HEK293 (cell line): Measurements from ENCODE around the gene TTLL5.
A peak's percentile ranks its signal among the peaks of the same experiment; 100 is the strongest.

Experiments used
- CTCF ChIA-PET: fragments of 350-600 bp; formaldehyde crosslinking; extraction: SDS; loops from one replicate; lab custom pipeline; 2021; ENCODE audit warnings: antibody characterized with exemption; lab: Yijun Ruan, JAX
- POLR2A ChIA-PET: fragments of 300-600 bp; formaldehyde crosslinking; extraction: SDS; loops from one replicate; lab custom pipeline; 2020; ENCODE audit warnings: antibody characterized with exemption, inconsistent platforms; lab: Yijun Ruan, JAX
- H3K27ac ChIP-seq: fragments of 200-500 bp; sonication (Bioruptor generic); 2 replicates; pipeline ENCODE4 v1.5.1; 2014; ENCODE audit warnings: low read depth, low read length, control low read depth, inconsistent platforms; ENCODE audit errors: extremely low read depth
- H3K36me3 ChIP-seq, 2 experiments: fragments of 200-500 bp in 1 of 2; sonication (Bioruptor generic) in 1 of 2; 1 replicate in 1 of 2; 2 replicates in 1 of 2; pipeline ENCODE4 v1.5.1; 2014 to 2017; ENCODE audit warnings: inconsistent platforms in 2 of 2, low read length in 2 of 2; ENCODE audit not compliant: control insufficient read depth in 2 of 2, insufficient read depth in 1 of 2
- H3K4me1 ChIP-seq: fragments of 200-500 bp; sonication (Bioruptor generic); 2 replicates; pipeline ENCODE4 v1.5.1; 2014; ENCODE audit warnings: mild to moderate bottlenecking, low read length, inconsistent platforms; ENCODE audit not compliant: control insufficient read depth, insufficient read depth
- H3K4me3 ChIP-seq: 2 replicates; pipeline ENCODE4 v1.5.1; 2011; ENCODE audit warnings: low read depth, mild to moderate bottlenecking, control low read depth, low read length, moderate library complexity
- H3K9me3 ChIP-seq: fragments of 200-500 bp; sonication (Bioruptor generic); 2 replicates; pipeline ENCODE4 v1.5.1; 2014; ENCODE audit warnings: low read depth, low read length, inconsistent platforms; ENCODE audit not compliant: control insufficient read depth, insufficient read depth
- AEBP2 ChIP-seq: fragments of 450-650 bp; formaldehyde crosslinking; IDR thresholded peaks from 2 replicates; pipeline ENCODE4 v1.5.1; 2016; ENCODE audit warnings: missing biosample characterization, missing genetic modification characterization, borderline replicate concordance
- FEZF1 ChIP-seq: fragments of 450-650 bp; formaldehyde crosslinking; IDR thresholded peaks from 2 replicates; pipeline ENCODE4 v1.5.1; 2016; ENCODE audit warnings: missing biosample characterization, missing genetic modification characterization
- HOXD13 ChIP-seq: sonication (generic); formaldehyde crosslinking; IDR thresholded peaks from 2 replicates; pipeline ENCODE4 v1.8.0; 2022; ENCODE audit warnings: missing genetic modification reagents, borderline replicate concordance
- MEIS1 ChIP-seq: sonication (generic); formaldehyde crosslinking; IDR thresholded peaks from 2 replicates; pipeline ENCODE4 v1.8.1; 2022; ENCODE audit warnings: missing genetic modification reagents, mild to moderate bottlenecking, borderline replicate concordance
- ZBTB48 ChIP-seq: fragments of 450-650 bp; formaldehyde crosslinking; IDR thresholded peaks from 2 replicates; pipeline ENCODE4 v1.5.1; 2016; ENCODE audit warnings: missing biosample characterization, missing genetic modification characterization
- ZBTB6 ChIP-seq: fragments of 450-650 bp; formaldehyde crosslinking; IDR thresholded peaks from 2 replicates; pipeline ENCODE4 v1.5.1; 2017; ENCODE audit warnings: missing biosample characterization, missing genetic modification characterization
- ZFP37 ChIP-seq: fragments of 450-650 bp; formaldehyde crosslinking; IDR thresholded peaks from 2 replicates; pipeline ENCODE4 v1.5.1; 2016; ENCODE audit warnings: missing biosample characterization, missing genetic modification characterization
- ZNF148 ChIP-seq: fragments of 450-650 bp; formaldehyde crosslinking; IDR thresholded peaks from 2 replicates; pipeline ENCODE4 v1.5.0; 2017; ENCODE audit warnings: missing biosample characterization, missing genetic modification characterization, borderline replicate concordance
- ZNF175 ChIP-seq: fragments of 450-650 bp; formaldehyde crosslinking; IDR thresholded peaks from 2 replicates; pipeline ENCODE4 v1.5.1; 2016; ENCODE audit warnings: missing biosample characterization, missing genetic modification characterization
- ZNF2 ChIP-seq: fragments of 450-650 bp; formaldehyde crosslinking; IDR thresholded peaks from 2 replicates; pipeline ENCODE4 v1.5.1; 2016; ENCODE audit warnings: missing biosample characterization, missing genetic modification characterization
- ZNF223 ChIP-seq: fragments of 450-650 bp; formaldehyde crosslinking; IDR thresholded peaks from 2 replicates; pipeline ENCODE4 v1.5.1; 2016; ENCODE audit warnings: missing biosample characterization, missing genetic modification characterization
- ZNF239 ChIP-seq: fragments of 450-650 bp; formaldehyde crosslinking; IDR thresholded peaks from 2 replicates; pipeline ENCODE4 v1.5.1; 2016; ENCODE audit warnings: missing biosample characterization, missing genetic modification characterization
- ZNF350 ChIP-seq: fragments of 450-650 bp; formaldehyde crosslinking; IDR thresholded peaks from 2 replicates; pipeline ENCODE4 v1.5.0; 2017; ENCODE audit warnings: missing biosample characterization, mild to moderate bottlenecking, missing genetic modification characterization
- ZNF416 ChIP-seq: fragments of 450-650 bp; formaldehyde crosslinking; IDR thresholded peaks from 2 replicates; pipeline ENCODE4 v1.5.1; 2016; ENCODE audit warnings: missing biosample characterization, missing genetic modification characterization
- ZNF610 ChIP-seq: fragments of 450-650 bp; formaldehyde crosslinking; IDR thresholded peaks from 2 replicates; pipeline ENCODE4 v1.5.1; 2016; ENCODE audit warnings: missing biosample characterization, missing genetic modification characterization, borderline replicate concordance
- ZNF639 ChIP-seq: fragments of 450-650 bp; formaldehyde crosslinking; IDR thresholded peaks from 2 replicates; pipeline ENCODE4 v1.5.1; 2016; ENCODE audit warnings: missing biosample characterization, missing genetic modification characterization
- ZNF677 ChIP-seq: fragments of 450-650 bp; IDR thresholded peaks from 2 replicates; pipeline ENCODE4 v1.5.0; 2018; ENCODE audit warnings: missing biosample characterization, mild to moderate bottlenecking, missing genetic modification characterization, moderate library complexity
- ZNF747 ChIP-seq: fragments of 450-650 bp; formaldehyde crosslinking; IDR thresholded peaks from 2 replicates; pipeline ENCODE4 v1.5.1; 2016; ENCODE audit warnings: missing biosample characterization, missing genetic modification characterization
- ZNF76 ChIP-seq: fragments of 450-650 bp; formaldehyde crosslinking; IDR thresholded peaks from 2 replicates; pipeline ENCODE4; 2016; ENCODE audit warnings: low read depth, missing biosample characterization, missing genetic modification characterization, borderline replicate concordance
- ZSCAN16 ChIP-seq: fragments of 450-650 bp; formaldehyde crosslinking; IDR thresholded peaks from 2 replicates; pipeline ENCODE4 v1.5.1; 2016; ENCODE audit warnings: missing biosample characterization, missing genetic modification characterization
- ZSCAN5A ChIP-seq: fragments of 450-650 bp; formaldehyde crosslinking; IDR thresholded peaks from 2 replicates; pipeline ENCODE4 v1.5.1; 2016; ENCODE audit warnings: missing biosample characterization, missing genetic modification characterization

Gene TTLL5

DNA sequence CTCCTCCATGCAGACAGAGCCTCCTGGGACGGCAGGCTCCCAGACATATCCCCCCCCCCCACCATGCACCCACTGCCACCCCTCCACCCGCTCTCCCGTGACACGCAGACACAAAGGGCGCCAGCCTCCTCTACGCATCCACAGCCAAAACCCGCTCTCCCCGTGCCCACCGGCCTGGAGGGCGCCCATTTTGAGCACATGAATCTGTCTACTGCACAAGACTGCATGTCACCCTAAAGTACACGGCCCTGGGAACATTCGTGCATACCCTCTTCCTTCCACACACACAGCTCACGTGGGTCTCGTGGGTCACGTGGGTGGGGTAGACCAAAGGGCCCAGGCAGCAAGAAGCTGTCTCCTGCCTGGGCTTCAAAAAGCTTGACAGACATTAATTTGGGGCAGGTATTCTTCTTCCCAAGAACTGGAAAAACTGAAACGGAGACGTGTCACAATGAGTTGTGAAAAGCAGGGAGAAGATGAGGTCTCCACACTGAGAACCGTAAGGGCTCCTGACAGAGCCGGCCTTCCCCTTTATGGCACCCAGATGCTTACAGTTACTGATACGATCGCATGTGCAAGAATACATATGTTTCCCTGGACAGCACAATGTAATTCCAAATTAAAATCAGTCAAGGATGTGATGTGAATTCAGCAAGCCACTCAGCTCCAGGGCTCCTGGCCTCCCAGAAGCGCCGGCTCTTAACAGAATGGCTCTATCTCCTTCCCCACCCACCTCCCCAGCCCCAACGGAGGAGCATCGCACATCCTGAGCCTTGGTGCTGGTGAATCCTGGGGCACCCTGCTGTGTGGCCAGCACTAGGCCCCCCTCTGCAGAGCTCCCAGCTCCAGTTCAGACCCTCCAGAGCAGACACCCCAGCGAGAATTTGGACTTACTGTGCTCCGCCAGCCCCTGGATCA is 318.9 kb downstream of the TTLL5 start:
- no peak for TF ChIP-seq ZNF223 (tag by site-specific recombination)
- TF ChIP-seq ZNF639 = no peak
- TF ChIP-seq ZBTB48 (tag by site-specific recombination) = no peak
- peak; percentile 14; the same call in 1 of the 2 replicates for TF ChIP-seq ZBTB6
- TF ChIP-seq ZNF148 = no peak
- TF ChIP-seq ZNF2 (tag by site-specific recombination) = no peak
- no peak for TF ChIP-seq ZNF416 (tag by site-specific recombination)
- TF ChIP-seq, all 188 proteins: peak for 1
- Histone ChIP-seq H3K4me1 (peaks cover 7% of the 10 kb centered on the region), H3K9me3 (no peaks in the 10 kb centered on the region), H3K27ac (no peak overlapping the region), H3K36me3 (no peaks in the 10 kb centered on the region), H3K4me3 (no peak overlapping the region)
- POLR2A ChIA-PET = interaction anchor here (0.7 to 2.1 kb wide), 2 partner anchors 271 to 319 kb away, joined by 4 to 6 read pairs; partner anchors contain the start of genes ERG28 and TTLL5
- CTCF ChIA-PET = interaction anchor here (0.6 to 11.4 kb wide), 23 partner anchors 11 to 544 kb away, joined by 3 to 259 read pairs (median 3); partner anchors contain the start of genes ERG28, FLVCR2 and TTLL5

GRCh38 chr14:75980856-75981255 is 319.8 kb downstream of the TTLL5 start:
- H3K36me3 ChIP-seq = no peaks in the 10 kb centered on the region
- no peak for TF ChIP-seq HOXD13 (CRISPR knock-in tag)
- TF ChIP-seq ZNF175 (tag by site-specific recombination) = no peak
- no peak for TF ChIP-seq ZNF350 (tag by site-specific recombination)
- TF ChIP-seq ZNF76 (tag by site-specific recombination) = no peak
- no peak for TF ChIP-seq ZNF239 (tag by site-specific recombination)
- TF ChIP-seq ZNF747 (tag by site-specific recombination) = no peak
- TF ChIP-seq ZSCAN5A (tag by site-specific recombination) = no peak
- no peak for TF ChIP-seq AEBP2 (tag by site-specific recombination)
- TF ChIP-seq MEIS1 (CRISPR knock-in tag) = no peak
- no peak for TF ChIP-seq ZNF610 (tag by site-specific recombination)
- no peak for TF ChIP-seq FEZF1
- no peak for TF ChIP-seq ZSCAN16 (tag by site-specific recombination)
- no peak for TF ChIP-seq ZNF677 (tag by site-specific recombination)
- TF ChIP-seq ZFP37 (tag by site-specific recombination) = no peak
- TF ChIP-seq, all 188 proteins: peak for 0
- ChIA-PET POLR2A (interaction anchor here (0.7 to 2.1 kb wide), 2 partner anchors 189 to 272 kb away, joined by 3 to 6 read pairs; no protein-coding TSS in a partner anchor), CTCF (interaction anchor here (0.7 to 11.4 kb wide), 7 partner anchors 21 to 403 kb away, joined by 3 to 259 read pairs (median 5); partner anchors contain the start of gene FLVCR2)
- Histone ChIP-seq H3K27ac (no peak overlapping the region), H3K9me3 (no peaks in the 10 kb centered on the region), H3K4me1 (peaks cover 7% of the 10 kb centered on the region), H3K4me3 (no peak overlapping the region)
